H1 (cell line): Measurements from ENCODE around the gene GLIS2. TPM values are rescaled to one million over a fixed set of nuclear protein-coding genes. Genes with fewer than 3 reads are reported as not detected.

ENCODE experiments used
- CTCF ChIA-PET: fragments of 300-600 bp; sonication (Branson Sonifier 250); formaldehyde crosslinking; loops from one replicate; lab custom pipeline; 2021; ENCODE audit not compliant: partially characterized antibody; lab: Charles Lee
- POLR2A ChIA-PET: fragments of 300-600 bp; sonication (Branson Sonifier 250); formaldehyde crosslinking; loops from one replicate; lab custom pipeline; 2021; ENCODE audit warnings: inconsistent platforms; ENCODE audit not compliant: partially characterized antibody; lab: Charles Lee
- DNase-seq, 2 experiments: peaks; one replicate each; pipeline versions ENCODE4 v3.0.0 to v3.0.0-alpha.2; 2010 to 2022; ENCODE audit warnings: low spot score in 2 of 2, low read depth in 1 of 2, mixed read lengths in 1 of 2
- FAIRE-seq: peaks from 2 replicates; lab custom pipeline; 2011; peaks lifted over from hg19 to GRCh38; lab: Jason Lieb, UNC
- H2AFZ ChIP-seq: 2 replicates; pipeline ENCODE4 v1.8.1; 2012; ENCODE audit warnings: low read length, inconsistent platforms
- H2AK5ac ChIP-seq: 2 replicates; pipeline ENCODE4 v1.6.1; 2013; ENCODE audit warnings: low read depth, low read length
- H2BK120ac ChIP-seq: replicated peaks from 2 replicates; pipeline ENCODE3; 2013; ENCODE audit warnings: low read depth, low read length, inconsistent platforms
- H2BK12ac ChIP-seq: 2 replicates; pipeline ENCODE4 v1.6.1; 2013; ENCODE audit warnings: low read depth, low read length
- H2BK15ac ChIP-seq: 2 replicates; pipeline ENCODE4 v1.6.1; 2013; ENCODE audit warnings: low read length
- H2BK20ac ChIP-seq: 2 replicates; pipeline ENCODE4 v1.6.1; 2013; ENCODE audit warnings: low read length
- H2BK5ac ChIP-seq: 2 replicates; pipeline ENCODE4 v1.6.1; 2013; ENCODE audit warnings: low read depth, low read length
- H3K14ac ChIP-seq: 2 replicates; pipeline ENCODE4 v1.6.1; 2013; ENCODE audit warnings: inconsistent platforms; ENCODE audit not compliant: insufficient read length
- H3K18ac ChIP-seq: 2 replicates; pipeline ENCODE4 v1.6.1; 2013; ENCODE audit warnings: low read length; ENCODE audit errors: extremely low read depth
- H3K23ac ChIP-seq: 2 replicates; pipeline ENCODE4 v1.6.1; 2013; ENCODE audit warnings: inconsistent platforms; ENCODE audit not compliant: insufficient read length
- H3K23me2 ChIP-seq: 2 replicates; pipeline ENCODE4 v1.6.1; 2013; ENCODE audit warnings: low read depth, low read length
- H3K27ac ChIP-seq: 2 replicates; pipeline ENCODE4 v1.6.1; 2011; ENCODE audit warnings: low read depth, low read length, inconsistent platforms
- H3K27me3 ChIP-seq, 4 experiments: replicated peaks in 1 of 4; 1 replicate in 1 of 4; 2 replicates in 3 of 4; pipeline versions ENCODE4 v1.6.1 to v1.8.1; 2011 to 2013; ENCODE audit warnings: low read length in 3 of 4, mild to moderate bottlenecking in 3 of 4, inconsistent platforms in 2 of 4, mixed read lengths in 2 of 4, moderate library complexity in 1 of 4; ENCODE audit not compliant: control insufficient read depth in 3 of 4, insufficient read depth in 3 of 4; ENCODE audit errors: extremely low read depth in 1 of 4
- H3K36me3 ChIP-seq, 4 experiments: 2 replicates each; pipeline versions ENCODE4 v1.6.1 to v1.8.1; 2011 to 2013; ENCODE audit warnings: mild to moderate bottlenecking in 4 of 4, low read length in 3 of 4, moderate library complexity in 2 of 4, control low read depth in 1 of 4, inconsistent platforms in 1 of 4; ENCODE audit not compliant: insufficient read depth in 4 of 4, control insufficient read depth in 2 of 4
- H3K4ac ChIP-seq: replicated peaks from 2 replicates; pipeline ENCODE3; 2013; ENCODE audit warnings: low read length, low read depth, mixed read lengths, inconsistent platforms; ENCODE audit not compliant: insufficient read length
- H3K4me1 ChIP-seq, 4 experiments: replicated peaks in 1 of 4; 1 replicate in 1 of 4; 2 replicates in 3 of 4; pipeline versions ENCODE4 v1.6.1 to v1.8.1; 2011 to 2013; ENCODE audit warnings: low read length in 3 of 4, inconsistent platforms in 2 of 4, mixed read lengths in 1 of 4; ENCODE audit not compliant: insufficient read depth in 4 of 4, control insufficient read depth in 3 of 4
- H3K4me2 ChIP-seq, 2 experiments: 2 replicates each; pipeline versions ENCODE4 v1.6.1 to v1.8.1; 2011 to 2013; ENCODE audit warnings: low read depth in 2 of 2, low read length in 2 of 2, control low read depth in 1 of 2, inconsistent platforms in 1 of 2, mild to moderate bottlenecking in 1 of 2; ENCODE audit not compliant: insufficient read depth in 1 of 2
- H3K4me3 ChIP-seq, 4 experiments: fragments of 200-600, 300-600 bp in 1 of 4; sonication (generic), shearing (Covaris generic), sonication (Bioruptor Twin) in 1 of 4; 2 replicates each; pipeline versions ENCODE4 v1.5.1 to v1.8.1; 2011 to 2016; ENCODE audit warnings: low read length in 4 of 4, low read depth in 3 of 4, control low read depth in 2 of 4, inconsistent platforms in 2 of 4, mild to moderate bottlenecking in 2 of 4, mixed read lengths in 1 of 4, moderate library complexity in 1 of 4; ENCODE audit not compliant: insufficient read depth in 2 of 4; ENCODE audit errors: extremely low read depth in 1 of 4
- H3K56ac ChIP-seq: replicated peaks from 2 replicates; pipeline ENCODE3; 2013; ENCODE audit warnings: low read depth, mild to moderate bottlenecking, mixed read lengths, low read length, inconsistent platforms; ENCODE audit not compliant: insufficient read length
- H3K79me1 ChIP-seq: 2 replicates; pipeline ENCODE4 v1.6.1; 2013; ENCODE audit warnings: low read depth, low read length, control low read depth
- H3K79me2 ChIP-seq, 2 experiments: 2 replicates each; pipeline versions ENCODE4 v1.6.1 to v1.8.1; 2012 to 2013; ENCODE audit warnings: low read length in 2 of 2, mild to moderate bottlenecking in 2 of 2, inconsistent platforms in 1 of 2; ENCODE audit not compliant: insufficient read depth in 2 of 2, control insufficient read depth in 1 of 2
- H3K9ac ChIP-seq, 4 experiments: replicated peaks in 1 of 4; 1 replicate in 1 of 4; 2 replicates in 3 of 4; pipeline versions ENCODE4 v1.6.1 to v1.8.1; 2011 to 2013; ENCODE audit warnings: low read depth in 3 of 4, low read length in 3 of 4, control low read depth in 2 of 4, mild to moderate bottlenecking in 2 of 4, moderate library complexity in 2 of 4, inconsistent platforms in 1 of 4; ENCODE audit errors: extremely low read depth in 1 of 4
- H3K9me3 ChIP-seq, 2 experiments: 2 replicates each; pipeline versions ENCODE4 v1.6.1 to v1.8.1; 2012 to 2013; ENCODE audit warnings: mild to moderate bottlenecking in 2 of 2, moderate library complexity in 2 of 2, control low read depth in 1 of 2, inconsistent platforms in 1 of 2, low read depth in 1 of 2, low read length in 1 of 2, mixed read lengths in 1 of 2; ENCODE audit not compliant: insufficient read depth in 2 of 2
- H4K20me1 ChIP-seq, 2 experiments: replicated peaks in 1 of 2; 2 replicates each; pipeline versions ENCODE3 to v1.8.1; 2011 to 2013; ENCODE audit warnings: inconsistent platforms in 2 of 2, low read length in 2 of 2, mild to moderate bottlenecking in 1 of 2; ENCODE audit not compliant: insufficient read depth in 2 of 2, control insufficient read depth in 1 of 2
- H4K5ac ChIP-seq: 2 replicates; pipeline ENCODE4 v1.6.1; 2013; ENCODE audit warnings: low read length, low read depth, mixed read lengths, inconsistent platforms; ENCODE audit not compliant: insufficient read length
- H4K8ac ChIP-seq: 2 replicates; pipeline ENCODE4 v1.8.0; 2013; ENCODE audit warnings: mild to moderate bottlenecking, moderate library complexity, low read length, inconsistent platforms; ENCODE audit not compliant: insufficient read depth; ENCODE audit errors: extremely low read depth
- H4K91ac ChIP-seq: replicated peaks from 2 replicates; pipeline ENCODE3; 2013; ENCODE audit warnings: low read length, mixed read lengths, inconsistent platforms; ENCODE audit not compliant: insufficient read length
- ASH2L ChIP-seq: fragments of 200-600, 300-600 bp; sonication (generic); IDR thresholded peaks from one replicate; pipeline ENCODE4 v1.7.1; 2017; ENCODE audit warnings: low read length
- EGR1 ChIP-seq: IDR thresholded peaks from 2 replicates; pipeline ENCODE4 v1.6.1; 2011; ENCODE audit warnings: low read depth, low read length, borderline replicate concordance
- HDAC2 ChIP-seq, 2 experiments: fragments of 300-600 bp in 1 of 2; sonication (generic) in 1 of 2; IDR thresholded peaks; 2 replicates each; pipeline ENCODE4 v1.6.1; 2011 to 2012; ENCODE audit warnings: low read depth in 2 of 2, low read length in 2 of 2, mild to moderate bottlenecking in 2 of 2, moderate library complexity in 2 of 2, borderline replicate concordance in 1 of 2, inconsistent platforms in 1 of 2
- POLR2AphosphoS5 ChIP-seq: IDR thresholded peaks from 2 replicates; pipeline ENCODE4 v1.6.1; 2011; ENCODE audit warnings: low read depth, low read length
- RXRA ChIP-seq: IDR thresholded peaks from 2 replicates; pipeline ENCODE4 v1.6.1; 2011; ENCODE audit warnings: low read depth, mild to moderate bottlenecking, low read length, moderate library complexity; ENCODE audit not compliant: insufficient read depth
- SUZ12 ChIP-seq: fragments of 200-600 bp; sonication (generic); IDR thresholded peaks from 2 replicates; pipeline ENCODE4 v1.6.1; 2012; ENCODE audit warnings: mild to moderate bottlenecking, inconsistent platforms, low read length, moderate library complexity, mixed read lengths
- YY1 ChIP-seq: IDR thresholded peaks from 2 replicates; pipeline ENCODE4 v1.6.1; 2011; ENCODE audit warnings: low read depth, mild to moderate bottlenecking, low read length
- WGBS, 2 experiments: shearing (Covaris generic) in 1 of 2; methylation state at CpG; one replicate each; pipeline versions ENCODE4 v1.1.6 to v1.1.7; 2013 to 2015; ENCODE audit warnings: low lambda C conversion rate in 2 of 2, mixed read lengths in 2 of 2, inconsistent platforms in 1 of 2, low coverage in 1 of 2, missing lambda C conversion rate in 1 of 2; ENCODE audit not compliant: insufficient replicate concordance in 2 of 2, insufficient coverage in 1 of 2, insufficient read length in 1 of 2; ENCODE audit errors: extremely low coverage in 1 of 2, missing lambda C conversion rate in 1 of 2; 5-methylcytosine and 5-hydroxymethylcytosine counted together
- polyA plus RNA-seq, 7 experiments: library from polyadenylated mRNA; depleted of rRNA in 3 of 7; stranded (reverse) in 5 of 7; unstranded in 2 of 7; fragments of >200 nt in 5 of 7; fragments of 200-250 nt in 2 of 7; gene quantifications; 1 replicate in 5 of 7; 2 replicates in 1 of 7; 4 replicates in 1 of 7; pipeline versions ENCODE4 v1.2.1 to v1.2.3, GENCODE V29; 2011 to 2013; ENCODE audit warnings: missing spikeins in 2 of 7, mixed read lengths in 2 of 7
- total RNA-seq: library from RNA; stranded (reverse); fragmentation: NEBNext Ultra II Directional; extraction: Animal tissue kit (Norgen Biotek cat#: 25700); gene quantifications from 2 replicates; pipeline ENCODE4 v1.2.1, GENCODE V29; 2021
- TF ChIP-seq, protein P1 (sequence below): IDR thresholded peaks from 2 replicates; pipeline ENCODE4 v1.6.1; 2011; ENCODE audit warnings: low read length, improper control_type of control experiment

Gene GLIS2
- total and polyA plus RNA-seq, 2 of the 8 experiments (the other 6 are each of a cell fraction or from before 2014, with no cell fraction given) = 4.3 to 17.4 TPM

DNA sequence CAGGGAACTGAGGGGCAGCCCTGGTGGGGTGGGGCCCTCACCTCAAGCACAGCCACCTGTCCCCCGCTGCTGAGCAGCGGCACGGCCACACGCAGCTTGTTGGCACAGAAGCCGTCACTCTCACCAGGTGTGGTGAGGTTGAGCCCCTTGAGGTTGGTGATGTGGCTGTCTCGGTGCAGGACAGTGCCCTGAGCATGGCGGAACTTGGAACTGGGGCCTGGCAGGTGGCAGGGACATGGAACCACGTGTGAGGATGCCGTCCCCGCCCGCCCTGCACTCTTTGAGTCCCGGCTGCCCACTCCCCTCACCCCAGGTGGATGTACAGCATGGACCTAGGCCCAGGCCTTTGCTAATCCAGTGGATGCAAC lies 46.1 kb downstream of the GLIS2 start:
- Histone ChIP-seq H2AK5ac (no peak overlapping the region), H4K91ac (no peak overlapping the region), H3K14ac (no peak overlapping the region), H3K23me2 (peaks cover 2% of the 10 kb centered on the region; the same call in 1 of the 2 replicates), H3K27ac (no peak overlapping the region), H3K4me3 (no peak overlapping the region), H4K5ac (no peak overlapping the region), H4K8ac (no peak overlapping the region), H2BK15ac (no peak overlapping the region), H3K9ac (no peak overlapping the region), H3K18ac (no peak overlapping the region), H2AFZ (no peak overlapping the region), H3K79me1 (no peaks in the 10 kb centered on the region), H2BK12ac (no peak overlapping the region), H3K23ac (no peak overlapping the region), H3K9me3 (no peaks in the 10 kb centered on the region), H3K79me2 (no peaks in the 10 kb centered on the region), H3K27me3 (no peaks in the 10 kb centered on the region), H3K4me1 (peaks cover 0 to 3% (median 1%) of the 10 kb centered on the region in 4 experiments; a peak in 3 of 7 replicates), H3K4ac (no peak overlapping the region), H3K56ac (no peak overlapping the region), H2BK5ac (no peak overlapping the region), H2BK120ac (no peak overlapping the region), H4K20me1 (peaks cover 0 to 3% of the 10 kb centered on the region in 2 experiments), H2BK20ac (no peak overlapping the region), H3K36me3 (no peaks in the 10 kb centered on the region), H3K4me2 (no peak overlapping the region)
- ChIA-PET CTCF (interaction anchor here (0.8 to 14.0 kb wide), 8 partner anchors 8 to 100 kb away, joined by 3 to 425 read pairs (median 14); no protein-coding TSS in a partner anchor), POLR2A (interaction anchor here (0.8 to 2.3 kb wide), 7 partner anchors 9 to 45 kb away, joined by 3 to 14 read pairs (median 4); no protein-coding TSS in a partner anchor)
- no peak for FAIRE-seq
- DNase-seq = no peak
- TF ChIP-seq RXRA (no peak), HDAC2 (IDR thresholded peaks at IDR 0.05; ENCODE audit: borderline replicate concordance in 1 of 2, low read depth in 2 of 2, low read length in 2 of 2) (no peak), POLR2AphosphoS5 (no peak), SUZ12 (no peak), EGR1 (no peak), YY1 (no peak), ASH2L (no peak)
- TF ChIP-seq, protein P1, sequence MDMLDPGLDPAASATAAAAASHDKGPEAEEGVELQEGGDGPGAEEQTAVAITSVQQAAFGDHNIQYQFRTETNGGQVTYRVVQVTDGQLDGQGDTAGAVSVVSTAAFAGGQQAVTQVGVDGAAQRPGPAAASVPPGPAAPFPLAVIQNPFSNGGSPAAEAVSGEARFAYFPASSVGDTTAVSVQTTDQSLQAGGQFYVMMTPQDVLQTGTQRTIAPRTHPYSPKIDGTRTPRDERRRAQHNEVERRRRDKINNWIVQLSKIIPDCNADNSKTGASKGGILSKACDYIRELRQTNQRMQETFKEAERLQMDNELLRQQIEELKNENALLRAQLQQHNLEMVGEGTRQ = no peak
- WGBS, 2 experiments = 87% methylated on average over 12 of the region's 12 CpGs; no CpG with 5 or more reads in 1 of the 2 experiments
